KOPT-K1 (cell line): Measurements from ENCODE around the gene GRK5.
A peak's percentile ranks its signal among the peaks of the same experiment; 100 is the strongest.

Experiments used
- H3K27ac ChIP-seq: fragments of 200-600 bp; sonication (generic); 2 replicates; pipeline ENCODE4 v1.5.1; 2016; ENCODE audit warnings: antibody characterized with exemption, mild to moderate bottlenecking, low read depth, low read length; ENCODE audit not compliant: poor library complexity, severe bottlenecking
- H3K36me3 ChIP-seq: fragments of 200-600 bp; sonication (generic); 2 replicates; pipeline ENCODE4 v1.5.1; 2017; ENCODE audit warnings: antibody characterized with exemption, mild to moderate bottlenecking, low read length, moderate library complexity; ENCODE audit not compliant: insufficient read depth
- H3K9me3 ChIP-seq: fragments of 200-600 bp; sonication (generic); 2 replicates; pipeline ENCODE4 v1.5.1; 2017; ENCODE audit warnings: antibody characterized with exemption, low read length, mild to moderate bottlenecking; ENCODE audit not compliant: insufficient read depth, poor library complexity, severe bottlenecking

Gene GRK5

DNA sequence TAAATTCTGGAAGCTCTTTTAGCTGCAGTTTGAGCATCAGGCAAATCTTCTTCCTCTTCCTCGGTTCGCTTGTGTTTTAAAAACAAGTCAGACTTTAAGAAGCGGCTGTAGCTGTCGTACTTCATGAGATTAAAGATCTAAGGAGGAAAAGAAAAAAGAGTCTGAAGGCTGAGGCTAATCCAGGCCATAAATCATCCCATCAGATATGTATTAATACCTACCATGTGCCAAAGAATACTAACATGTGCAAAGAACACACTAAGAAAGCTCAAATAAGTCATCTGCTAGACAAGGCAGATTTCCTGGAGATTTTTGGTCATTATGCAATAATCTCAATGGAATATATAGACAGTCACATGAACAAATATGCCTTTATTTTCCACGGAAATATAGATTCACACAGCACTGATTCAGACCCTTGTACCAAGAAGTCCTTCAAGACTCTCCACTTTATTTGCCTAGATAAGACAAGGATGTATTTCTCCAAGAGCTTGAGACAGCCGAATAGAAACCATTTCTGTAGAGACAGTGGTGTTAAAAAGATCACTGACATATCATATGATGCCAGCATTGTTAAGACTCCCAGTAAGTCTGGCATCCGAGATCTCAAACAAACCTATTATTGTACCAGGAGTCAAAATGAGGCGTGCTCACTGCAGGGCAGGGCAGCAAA is 292.9 kb downstream of the GRK5 start:
- Histone ChIP-seq H3K36me3 (peaks cover 48% of the 10 kb centered on the region), H3K9me3 (no peaks in the 10 kb centered on the region), H3K27ac (peak overlapping the region; percentile 94)

DNA sequence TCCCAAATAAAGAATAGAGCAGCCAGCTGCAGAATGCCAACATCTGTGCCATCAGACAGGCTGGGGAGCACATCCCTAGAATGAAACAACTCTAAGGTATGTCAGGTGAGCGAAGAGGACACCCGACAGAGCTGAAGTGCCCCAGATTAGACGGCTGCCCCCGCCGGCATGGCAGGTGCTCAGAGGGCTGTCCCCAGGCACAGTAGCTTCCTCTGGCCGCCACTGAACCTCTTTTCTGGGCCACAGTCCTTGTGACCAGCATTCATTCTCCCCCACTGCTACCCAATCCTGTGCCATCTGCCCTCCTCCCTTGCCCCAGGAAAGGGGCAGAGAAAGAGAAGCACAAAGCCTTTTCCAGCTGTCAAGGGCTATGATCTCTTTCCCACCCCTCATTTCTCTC is 293.4 kb downstream of the GRK5 start:
- Histone ChIP-seq H3K36me3 (peaks cover 54% of the 10 kb centered on the region), H3K9me3 (no peaks in the 10 kb centered on the region), H3K27ac (peak overlapping the region; percentile 94)

DNA sequence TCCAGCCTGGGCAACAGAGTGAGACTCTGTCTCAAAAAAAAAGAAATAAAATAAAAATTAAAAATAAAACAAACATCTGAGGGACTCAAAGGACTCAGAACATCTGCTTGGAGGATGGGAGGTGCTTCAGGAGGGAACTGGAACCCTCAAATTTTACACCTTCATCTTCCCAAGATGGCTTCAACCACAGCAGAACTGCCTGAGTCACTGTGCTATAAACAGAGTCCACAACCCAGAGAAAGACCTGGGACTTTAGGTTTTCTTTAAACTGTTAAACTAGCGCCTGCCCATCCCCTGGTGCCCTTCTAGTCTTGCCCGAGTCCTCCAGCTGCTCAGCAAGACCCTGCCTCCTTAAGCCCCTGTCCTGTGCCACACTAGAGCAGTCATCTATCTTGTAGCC is 294.3 kb downstream of the GRK5 start:
- Histone ChIP-seq H3K27ac (peak overlapping the region; percentile 94), H3K9me3 (no peaks in the 10 kb centered on the region), H3K36me3 (peaks cover 60% of the 10 kb centered on the region)

DNA sequence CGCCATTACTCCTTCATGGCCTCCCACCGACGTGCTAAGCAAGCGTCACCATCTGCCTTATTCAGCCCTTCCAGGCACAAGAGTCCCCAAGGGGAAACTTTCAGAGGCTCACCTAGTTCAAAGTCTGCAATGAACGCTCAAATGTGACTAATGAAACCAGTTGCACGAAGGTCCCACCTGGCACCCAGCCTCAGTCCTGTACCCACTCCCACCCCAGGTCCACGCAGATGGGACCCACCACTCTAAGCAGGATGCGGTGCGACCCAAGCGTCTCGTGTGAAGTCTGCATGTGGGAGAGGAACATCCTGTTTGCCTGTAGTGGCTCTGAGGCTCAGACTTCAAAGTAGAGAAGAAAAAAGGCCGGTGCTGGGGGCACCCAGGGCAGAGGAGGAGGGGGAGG is 294.8 kb downstream of the GRK5 start:
- H3K9me3 ChIP-seq: no peaks in the 10 kb centered on the region
- peak overlapping the region; percentile 94 for H3K27ac ChIP-seq
- peaks cover 63% of the 10 kb centered on the region for H3K36me3 ChIP-seq

DNA sequence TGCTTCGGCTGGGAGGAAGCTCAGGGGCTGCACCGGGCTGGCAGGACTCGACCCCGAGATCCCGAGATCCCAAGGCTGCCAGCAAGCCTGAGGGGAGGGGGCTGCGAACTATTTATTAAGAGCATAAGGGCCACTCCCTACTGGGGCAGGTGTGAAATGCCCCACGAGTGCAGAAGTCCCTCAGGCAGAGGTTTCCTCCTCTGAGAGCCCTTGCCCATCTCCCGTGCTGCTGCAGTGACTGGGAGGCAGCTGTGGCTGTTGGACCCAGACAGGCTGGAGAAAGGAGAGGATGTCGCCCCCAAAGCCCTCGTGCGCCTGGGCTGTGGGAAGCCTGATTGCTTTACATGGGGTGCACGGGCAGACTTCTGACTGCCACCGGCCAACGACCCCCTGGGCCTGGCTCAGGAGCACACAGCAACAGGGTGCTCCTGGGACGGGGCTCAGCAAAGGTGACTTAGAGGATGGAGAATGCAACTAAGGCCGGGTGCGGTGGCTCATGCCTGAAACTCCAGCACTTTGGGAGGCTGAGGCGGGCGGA is 295.3 kb downstream of the GRK5 start:
- peaks cover 67% of the 10 kb centered on the region for H3K36me3 ChIP-seq
- H3K27ac ChIP-seq: peak overlapping the region; percentile 94
- H3K9me3 ChIP-seq: no peaks in the 10 kb centered on the region

DNA sequence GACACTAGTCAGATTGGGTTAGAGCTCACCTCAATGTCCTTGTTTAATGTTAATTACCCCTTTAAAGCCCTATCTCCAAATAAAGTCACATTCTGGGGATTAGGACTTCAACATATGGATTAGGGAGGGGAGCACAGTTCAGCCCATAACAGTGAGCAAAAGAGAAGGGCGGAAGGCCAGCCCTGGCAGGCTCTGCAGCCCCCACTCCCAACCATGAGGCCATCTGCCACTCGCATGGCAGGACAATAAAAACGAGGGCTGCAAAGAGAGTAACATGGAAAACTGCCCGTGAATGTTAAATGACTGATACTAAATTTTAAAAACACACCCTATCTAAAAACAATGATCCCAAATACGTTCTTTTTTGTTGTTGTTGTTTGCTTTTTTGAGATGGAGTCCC is 296.4 kb downstream of the GRK5 start:
- Histone ChIP-seq H3K27ac (peak overlapping the region; percentile 94), H3K36me3 (peaks cover 71% of the 10 kb centered on the region), H3K9me3 (no peaks in the 10 kb centered on the region)

DNA sequence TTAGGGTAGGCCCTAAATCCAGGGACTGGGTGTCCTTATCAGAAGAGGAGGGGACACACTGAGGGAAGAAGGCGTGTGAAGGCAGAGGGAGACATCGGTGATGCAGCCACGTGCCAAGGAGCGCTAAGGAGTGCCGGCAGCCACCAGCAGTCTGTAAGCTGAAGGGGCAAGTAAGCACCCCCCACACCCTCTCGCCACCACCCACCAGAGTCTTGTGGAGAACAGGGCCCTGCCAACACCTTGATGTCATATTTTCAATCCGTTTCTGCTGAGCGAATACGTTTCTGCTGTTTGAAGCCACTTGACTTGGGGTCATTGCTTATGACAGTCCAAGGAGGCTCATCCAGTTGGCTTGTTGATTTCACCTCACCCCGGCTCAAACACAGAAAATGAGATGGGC is 297.3 kb downstream of the GRK5 start:
- Histone ChIP-seq H3K9me3 (no peaks in the 10 kb centered on the region), H3K27ac (peak overlapping the region; percentile 94), H3K36me3 (peaks cover 70% of the 10 kb centered on the region)

DNA sequence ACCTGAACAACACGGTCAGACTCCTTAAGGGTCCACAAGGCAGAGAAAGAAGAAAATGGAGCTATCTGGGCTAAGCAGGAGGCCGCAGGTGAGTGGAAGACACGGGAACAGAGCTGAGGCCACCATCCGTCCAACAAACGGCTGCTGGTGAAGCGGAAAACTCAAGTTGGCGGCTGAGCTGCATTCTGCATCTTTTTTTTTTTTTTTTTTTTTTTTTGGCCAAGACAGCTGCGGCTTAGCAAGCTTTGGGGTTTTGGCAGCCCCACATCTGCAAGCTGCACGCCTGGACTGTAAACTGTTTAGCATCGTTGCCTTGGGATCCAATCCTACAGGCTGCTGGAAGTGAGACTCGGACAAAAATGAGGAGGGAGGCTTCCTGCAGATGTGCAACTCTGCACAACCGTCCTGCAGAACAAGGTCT is 297.8 kb downstream of the GRK5 start:
- Histone ChIP-seq H3K27ac (peak overlapping the region; percentile 94), H3K36me3 (peaks cover 70% of the 10 kb centered on the region)

More for the DNA sequence above, 297.8 kb downstream of the GRK5 start:
- H3K9me3 ChIP-seq: no peaks in the 10 kb centered on the region
